Panc1 (cell line): ENCODE data around the gene CYP2W1. TPM values are rescaled to one million over a fixed set of nuclear protein-coding genes. Genes with fewer than 3 reads are reported as not detected.

Experiments
- ATAC-seq: fragments of 200-7000 bp; cut with Tn5 transposase; 2 replicates; pipeline ENCODE4 v1.9.1; 2020; ENCODE audit warnings: mild to moderate bottlenecking, moderate library complexity
- BruUV-seq: library from RNA; stranded (reverse); fragments of 400-500 nt; replicated peaks from 2 replicates; lab custom pipeline; 2021; lab: Mats Ljungman, UMichigan
- CTCF ChIA-PET: fragments of 300-600 bp; sonication (Branson Sonifier 250); formaldehyde crosslinking; loops from one replicate; lab custom pipeline; 2022; ENCODE audit warnings: antibody characterized with exemption; lab: Charles Lee
- POLR2A ChIA-PET: fragments of 300-600 bp; sonication (Branson Sonifier 250); formaldehyde crosslinking; loops from one replicate; lab custom pipeline; 2022; ENCODE audit warnings: antibody characterized with exemption; lab: Charles Lee
- DNase-seq: peaks from one replicate; pipeline ENCODE4 v3.0.0-alpha.2; 2010; ENCODE audit warnings: low read depth, low spot score
- H3K27ac ChIP-seq: 2 replicates; pipeline ENCODE4 v1.5.1; 2011; ENCODE audit warnings: mild to moderate bottlenecking, low read length, inconsistent platforms
- H3K27me3 ChIP-seq: fragments of 200-500 bp; sonication (Bioruptor generic); 2 replicates; pipeline ENCODE4 v1.6.0; 2014; ENCODE audit warnings: low read length, inconsistent platforms; ENCODE audit not compliant: control insufficient read depth, insufficient read depth
- H3K36me3 ChIP-seq: fragments of 200-500 bp; sonication (Bioruptor generic); 2 replicates; pipeline ENCODE4 v1.5.1; 2014; ENCODE audit warnings: inconsistent platforms, mild to moderate bottlenecking, low read length, moderate library complexity; ENCODE audit not compliant: control insufficient read depth, insufficient read depth
- H3K4me1 ChIP-seq: 2 replicates; pipeline ENCODE4 v1.5.1; 2011; ENCODE audit warnings: inconsistent platforms, mild to moderate bottlenecking, low read length, moderate library complexity; ENCODE audit not compliant: control insufficient read depth, insufficient read depth
- H3K4me3 ChIP-seq, 2 experiments: 2 replicates each; pipeline ENCODE4 v1.5.1; 2011 to 2012; ENCODE audit warnings: low read depth in 2 of 2, low read length in 2 of 2, mild to moderate bottlenecking in 2 of 2, inconsistent platforms in 1 of 2, moderate library complexity in 1 of 2
- H3K9me3 ChIP-seq: fragments of 200-500 bp; sonication (Bioruptor generic); 2 replicates; pipeline ENCODE4 v1.5.1; 2014; ENCODE audit warnings: low read depth, mild to moderate bottlenecking, inconsistent platforms, low read length, moderate library complexity; ENCODE audit not compliant: control insufficient read depth, insufficient read depth
- POLR2AphosphoS5 ChIP-seq: IDR thresholded peaks from 2 replicates; pipeline ENCODE4 v1.6.1; 2012; ENCODE audit warnings: mild to moderate bottlenecking, low read depth, low read length, moderate library complexity
- SIN3A ChIP-seq: IDR thresholded peaks from 2 replicates; pipeline ENCODE4 v1.6.1; 2012; ENCODE audit warnings: low read depth, mild to moderate bottlenecking, low read length, moderate library complexity, borderline replicate concordance; ENCODE audit not compliant: insufficient read depth
- TCF7L2 ChIP-seq: IDR thresholded peaks from 2 replicates; pipeline ENCODE4 v1.6.1; 2011; ENCODE audit warnings: mild to moderate bottlenecking, low read depth, low read length, inconsistent platforms
- in situ Hi-C: cut with HindIII; loops from 2 replicates; pipeline ENCODE4 v1.10.0; 2016; ENCODE audit warnings: low sequenced_read_pairs, low pct_unique_long_range_greater_than_20kb
- intact Hi-C: fragments of 100-400 bp; cut with micrococcal nuclease; formaldehyde crosslinking; loops from one replicate; pipeline ENCODE4 v1.10.0; 2022; ENCODE audit not compliant: unreplicated experiment
- total RNA-seq: library from RNA; stranded (reverse); gene quantifications from one replicate; pipeline ENCODE4 v1.2.1, GENCODE V29; 2021; ENCODE audit not compliant: unreplicated experiment
- TF ChIP-seq, protein P1 (sequence below), 2 experiments: IDR thresholded peaks; 2 replicates each; pipeline ENCODE4 v1.6.1; 2011 to 2012; ENCODE audit warnings: low read depth in 2 of 2, control low read depth in 1 of 2, low read length in 1 of 2, mild to moderate bottlenecking in 1 of 2, moderate library complexity in 1 of 2; ENCODE audit not compliant: insufficient read depth in 1 of 2
- TF ChIP-seq, protein P2 (sequence below): fragments of 450-650 bp; IDR thresholded peaks from 2 replicates; pipeline ENCODE4 v1.5.1; 2017; ENCODE audit warnings: mild to moderate bottlenecking

Gene CYP2W1
- total RNA-seq, 1 experiment from 2014 or later, result 0.74 TPM

DNA sequence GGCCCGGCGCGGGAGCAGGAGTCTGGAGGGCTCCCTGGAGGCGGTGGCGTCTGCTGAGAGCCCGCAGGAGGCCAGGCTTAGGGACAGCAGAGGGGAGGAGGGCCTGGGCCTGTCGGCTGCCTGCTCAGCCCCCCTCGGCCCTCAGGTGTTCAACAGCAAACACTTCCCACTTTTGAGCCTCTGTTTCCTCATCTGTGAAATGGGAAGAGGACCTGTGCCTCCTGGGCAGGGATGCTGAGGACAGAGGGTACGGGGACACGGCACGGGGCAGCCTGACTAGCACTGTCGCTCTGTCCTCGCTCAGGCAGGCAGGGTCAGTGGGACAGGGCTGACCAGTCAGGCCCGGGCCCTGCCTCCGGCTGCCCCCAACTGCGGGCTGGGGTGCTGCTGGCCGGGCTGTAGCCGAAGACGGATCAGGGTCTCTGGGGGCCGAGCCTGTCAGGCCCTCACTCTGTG is 663 bp downstream of the CYP2W1 start:
- H3K4me1 ChIP-seq, result peaks cover 34% of the 10 kb centered on the region
- ChIA-PET CTCF (interaction anchor here (1.1 kb wide), 1 partner anchor 10 kb away, joined by 4 read pairs; no protein-coding TSS in a partner anchor), POLR2A (no interaction called here)
- BruUV-seq, result no TSS peak
- no peak overlapping the region for H3K27ac ChIP-seq
- intact Hi-C loops (no loop called here), in situ Hi-C loops (no loop called here)
- TF ChIP-seq POLR2AphosphoS5 (no peak), TCF7L2 (no peak), SIN3A (no peak)
- TF ChIP-seq, protein P1, sequence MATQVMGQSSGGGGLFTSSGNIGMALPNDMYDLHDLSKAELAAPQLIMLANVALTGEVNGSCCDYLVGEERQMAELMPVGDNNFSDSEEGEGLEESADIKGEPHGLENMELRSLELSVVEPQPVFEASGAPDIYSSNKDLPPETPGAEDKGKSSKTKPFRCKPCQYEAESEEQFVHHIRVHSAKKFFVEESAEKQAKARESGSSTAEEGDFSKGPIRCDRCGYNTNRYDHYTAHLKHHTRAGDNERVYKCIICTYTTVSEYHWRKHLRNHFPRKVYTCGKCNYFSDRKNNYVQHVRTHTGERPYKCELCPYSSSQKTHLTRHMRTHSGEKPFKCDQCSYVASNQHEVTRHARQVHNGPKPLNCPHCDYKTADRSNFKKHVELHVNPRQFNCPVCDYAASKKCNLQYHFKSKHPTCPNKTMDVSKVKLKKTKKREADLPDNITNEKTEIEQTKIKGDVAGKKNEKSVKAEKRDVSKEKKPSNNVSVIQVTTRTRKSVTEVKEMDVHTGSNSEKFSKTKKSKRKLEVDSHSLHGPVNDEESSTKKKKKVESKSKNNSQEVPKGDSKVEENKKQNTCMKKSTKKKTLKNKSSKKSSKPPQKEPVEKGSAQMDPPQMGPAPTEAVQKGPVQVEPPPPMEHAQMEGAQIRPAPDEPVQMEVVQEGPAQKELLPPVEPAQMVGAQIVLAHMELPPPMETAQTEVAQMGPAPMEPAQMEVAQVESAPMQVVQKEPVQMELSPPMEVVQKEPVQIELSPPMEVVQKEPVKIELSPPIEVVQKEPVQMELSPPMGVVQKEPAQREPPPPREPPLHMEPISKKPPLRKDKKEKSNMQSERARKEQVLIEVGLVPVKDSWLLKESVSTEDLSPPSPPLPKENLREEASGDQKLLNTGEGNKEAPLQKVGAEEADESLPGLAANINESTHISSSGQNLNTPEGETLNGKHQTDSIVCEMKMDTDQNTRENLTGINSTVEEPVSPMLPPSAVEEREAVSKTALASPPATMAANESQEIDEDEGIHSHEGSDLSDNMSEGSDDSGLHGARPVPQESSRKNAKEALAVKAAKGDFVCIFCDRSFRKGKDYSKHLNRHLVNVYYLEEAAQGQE (IDR thresholded peaks at IDR 0.05; ENCODE audit: insufficient read depth in 1 of 2, low read depth in 2 of 2, low read length in 1 of 2), result no peak
- TF ChIP-seq, protein P2, sequence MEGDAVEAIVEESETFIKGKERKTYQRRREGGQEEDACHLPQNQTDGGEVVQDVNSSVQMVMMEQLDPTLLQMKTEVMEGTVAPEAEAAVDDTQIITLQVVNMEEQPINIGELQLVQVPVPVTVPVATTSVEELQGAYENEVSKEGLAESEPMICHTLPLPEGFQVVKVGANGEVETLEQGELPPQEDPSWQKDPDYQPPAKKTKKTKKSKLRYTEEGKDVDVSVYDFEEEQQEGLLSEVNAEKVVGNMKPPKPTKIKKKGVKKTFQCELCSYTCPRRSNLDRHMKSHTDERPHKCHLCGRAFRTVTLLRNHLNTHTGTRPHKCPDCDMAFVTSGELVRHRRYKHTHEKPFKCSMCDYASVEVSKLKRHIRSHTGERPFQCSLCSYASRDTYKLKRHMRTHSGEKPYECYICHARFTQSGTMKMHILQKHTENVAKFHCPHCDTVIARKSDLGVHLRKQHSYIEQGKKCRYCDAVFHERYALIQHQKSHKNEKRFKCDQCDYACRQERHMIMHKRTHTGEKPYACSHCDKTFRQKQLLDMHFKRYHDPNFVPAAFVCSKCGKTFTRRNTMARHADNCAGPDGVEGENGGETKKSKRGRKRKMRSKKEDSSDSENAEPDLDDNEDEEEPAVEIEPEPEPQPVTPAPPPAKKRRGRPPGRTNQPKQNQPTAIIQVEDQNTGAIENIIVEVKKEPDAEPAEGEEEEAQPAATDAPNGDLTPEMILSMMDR, result no peak
- H3K36me3 ChIP-seq, result no peaks in the 10 kb centered on the region
- H3K27me3 ChIP-seq, result no peaks in the 10 kb centered on the region
- H3K9me3 ChIP-seq, result no peaks in the 10 kb centered on the region
- no peak overlapping the region for H3K4me3 ChIP-seq
- no peak for ATAC-seq
- DNase-seq, result no peak

DNA sequence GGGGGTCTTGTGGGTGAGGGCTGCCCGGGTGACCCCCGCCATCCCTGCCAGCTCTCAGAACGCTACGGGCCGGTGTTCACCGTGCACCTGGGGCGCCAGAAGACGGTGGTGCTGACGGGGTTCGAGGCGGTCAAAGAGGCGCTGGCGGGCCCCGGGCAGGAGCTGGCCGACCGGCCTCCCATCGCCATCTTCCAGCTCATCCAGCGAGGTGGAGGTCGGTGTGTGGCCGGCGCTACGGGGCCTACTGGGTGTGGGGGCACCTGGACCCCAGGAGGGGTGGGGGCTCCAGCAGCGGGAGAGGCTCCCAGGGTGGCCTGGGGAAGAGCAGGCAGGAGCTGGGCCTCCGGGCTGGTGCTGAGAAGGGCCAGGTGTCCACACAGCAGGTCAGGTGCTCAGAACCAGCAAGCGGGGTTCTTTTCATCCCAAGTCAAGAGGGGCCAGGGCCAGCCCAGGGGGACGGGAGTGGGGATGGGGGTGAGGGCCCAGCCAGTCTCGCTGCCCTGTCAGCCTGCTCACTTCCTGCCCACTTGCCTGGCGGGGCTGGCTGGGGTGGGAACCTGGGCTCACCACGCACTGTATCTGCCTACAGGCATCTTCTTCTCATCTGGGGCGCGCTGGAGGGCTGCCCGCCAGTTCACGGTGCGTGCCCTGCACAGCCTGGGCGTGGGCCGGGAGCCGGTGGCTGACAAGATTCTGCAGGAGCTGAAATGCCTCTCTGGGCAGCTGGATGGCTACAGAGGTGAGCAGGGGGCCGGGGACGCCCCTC is 1.6 kb downstream of the CYP2W1 start:
- Histone ChIP-seq H3K4me3 (no peak overlapping the region), H3K27ac (no peak overlapping the region), H3K9me3 (no peaks in the 10 kb centered on the region), H3K27me3 (no peaks in the 10 kb centered on the region), H3K4me1 (peaks cover 38% of the 10 kb centered on the region), H3K36me3 (no peaks in the 10 kb centered on the region)
- BruUV-seq, result no TSS peak
- POLR2A ChIA-PET, result no interaction called here
- intact Hi-C loops (no loop called here), in situ Hi-C loops (no loop called here)
- DNase-seq, result no peak
- TF ChIP-seq POLR2AphosphoS5 (no peak), SIN3A (no peak), TCF7L2 (no peak)
- TF ChIP-seq, protein P1 (IDR thresholded peaks at IDR 0.05; ENCODE audit: insufficient read depth in 1 of 2, low read depth in 2 of 2, low read length in 1 of 2), result no peak
- TF ChIP-seq, protein P2, result no peak
- ATAC-seq, result no peak
- CTCF ChIA-PET, result interaction anchor here (1.1 kb wide), 1 partner anchor 9 kb away, joined by 4 read pairs; no protein-coding TSS in a partner anchor
